K562 (cell line): ENCODE results near the gene MAP1A. TPM values are rescaled to one million over a fixed set of nuclear protein-coding genes. Genes with fewer than 3 reads are reported as not detected.
A peak's percentile ranks its signal among the peaks of the same experiment; 100 is the strongest.

Experiments
- ATAC-seq: fragments of 200-7000 bp; cut with Tn5 transposase; 3 replicates; pipeline ENCODE4 v1.9.1; 2020; ENCODE audit warnings: moderate library complexity
- BruUV-seq: library from RNA; stranded (reverse); fragments of 400-500 nt; replicated peaks from 2 replicates; lab custom pipeline; 2021; lab: Mats Ljungman, UMichigan
- CTCF ChIA-PET: fragments of 300-600 bp; formaldehyde crosslinking; extraction: SDS; loops from one replicate; lab custom pipeline; 2021; ENCODE audit warnings: low intra/inter-chr PET ratio; lab: Yijun Ruan, JAX
- POLR2A ChIA-PET: fragments of 300-600, 350-650 bp; sonication (Branson Sonifier 250); formaldehyde crosslinking; extraction: SDS; loops from one replicate; lab custom pipeline; 2021; ENCODE audit warnings: antibody characterized with exemption, inconsistent platforms; lab: Yijun Ruan, JAX
- DNase-seq, 4 experiments: peaks; one replicate each; pipeline versions ENCODE4 v3.0.0 to v3.0.0-alpha.2; 2011 to 2018; ENCODE audit warnings: low spot score in 3 of 4, mixed read lengths in 3 of 4; ENCODE audit errors: extremely low read depth in 1 of 4
- FAIRE-seq: peaks from 2 replicates; lab custom pipeline; 2011; peaks lifted over from hg19 to GRCh38; lab: Jason Lieb, UNC
- H2AFZ ChIP-seq: 2 replicates; pipeline ENCODE4 v1.6.0; 2011; ENCODE audit warnings: low read depth, low read length, control low read depth, inconsistent platforms
- H3K27ac ChIP-seq: fragments of 200-600 bp; 3 replicates; pipeline ENCODE4 v1.8.0; 2011; ENCODE audit warnings: low read depth, mild to moderate bottlenecking, control low read depth, inconsistent platforms, low read length, moderate library complexity, mixed read lengths; ENCODE audit errors: extremely low read depth
- H3K27me3 ChIP-seq, 2 experiments: fragments of 300-600 bp in 1 of 2; 2 replicates in 1 of 2; 3 replicates in 1 of 2; pipeline versions ENCODE4 v1.6.0 to v1.8.0; 2011; ENCODE audit warnings: inconsistent platforms in 2 of 2, low read length in 2 of 2, mild to moderate bottlenecking in 1 of 2, mixed read lengths in 1 of 2, moderate library complexity in 1 of 2; ENCODE audit not compliant: control insufficient read depth in 2 of 2, insufficient read depth in 2 of 2
- H3K36me3 ChIP-seq: fragments of 300-600 bp; 3 replicates; pipeline ENCODE4 v1.8.0; 2011; ENCODE audit warnings: mild to moderate bottlenecking, low read length, inconsistent platforms; ENCODE audit not compliant: control insufficient read depth, insufficient read depth
- H3K4me1 ChIP-seq, 2 experiments: fragments of 200-600 bp in 1 of 2; replicated peaks in 1 of 2; 2 replicates in 1 of 2; 3 replicates in 1 of 2; pipeline versions ENCODE4 v1.5.1 to v1.8.0; 2011; ENCODE audit warnings: inconsistent platforms in 2 of 2, low read length in 2 of 2, mild to moderate bottlenecking in 1 of 2, mixed read lengths in 1 of 2, moderate library complexity in 1 of 2; ENCODE audit not compliant: control insufficient read depth in 2 of 2, insufficient read depth in 2 of 2
- H3K4me2 ChIP-seq: 2 replicates; pipeline ENCODE4 v1.6.1; 2011; ENCODE audit warnings: low read length, control low read depth, inconsistent platforms, mixed read lengths; ENCODE audit not compliant: insufficient read depth
- H3K4me3 ChIP-seq: fragments of 200-600 bp; sonication (generic), shearing (Covaris generic); 2 replicates; pipeline ENCODE4 v1.5.1; 2016; ENCODE audit warnings: control low read depth, inconsistent platforms
- H3K79me2 ChIP-seq: fragments of 200-600 bp; 3 replicates; pipeline ENCODE4 v1.8.0; 2011; ENCODE audit warnings: low read length, inconsistent platforms; ENCODE audit not compliant: control insufficient read depth, insufficient read depth
- H3K9ac ChIP-seq, 2 experiments: 2 replicates each; pipeline versions ENCODE4 v1.6.0 to v1.6.1; 2011; ENCODE audit warnings: low read depth in 2 of 2, low read length in 2 of 2, control low read depth in 1 of 2, inconsistent platforms in 1 of 2, mild to moderate bottlenecking in 1 of 2, mixed read lengths in 1 of 2; ENCODE audit not compliant: insufficient read depth in 1 of 2
- H3K9me1 ChIP-seq: one replicate; pipeline ENCODE4 v1.6.0; 2011; ENCODE audit warnings: inconsistent platforms, mild to moderate bottlenecking, low read length, moderate library complexity; ENCODE audit not compliant: control insufficient read depth, insufficient read depth
- H3K9me3 ChIP-seq: replicated peaks from 2 replicates; pipeline ENCODE4 v1.5.1; 2011; ENCODE audit warnings: low read depth, low read length, inconsistent platforms; ENCODE audit not compliant: control insufficient read depth, insufficient read depth
- H4K20me1 ChIP-seq: replicated peaks from 2 replicates; pipeline ENCODE4 v1.6.1; 2011; ENCODE audit warnings: low read length, inconsistent platforms, mixed read lengths; ENCODE audit not compliant: control insufficient read depth, insufficient read depth
- ATF3 ChIP-seq, 2 experiments: fragments of 450-650 bp in 1 of 2; sonication (generic) in 1 of 2; formaldehyde crosslinking in 1 of 2; IDR thresholded peaks in 1 of 2; conservative IDR thresholded peaks in 1 of 2; 2 replicates each; pipeline versions ENCODE4 v1.6.1 to v1.8.1; 2016 to 2023; ENCODE audit warnings: mild to moderate bottlenecking in 2 of 2, moderate library complexity in 2 of 2, inconsistent platforms in 1 of 2, missing genetic modification reagents in 1 of 2
- FOXP1 ChIP-seq: sonication (generic); formaldehyde crosslinking; IDR thresholded peaks from 2 replicates; pipeline ENCODE4 v1.8.0; 2022; ENCODE audit warnings: mild to moderate bottlenecking, missing genetic modification reagents
- ID3 ChIP-seq, 2 experiments: fragments of 250-450 bp in 1 of 2; fragments of 450-650 bp in 1 of 2; sonication (Bioruptor Pico) in 1 of 2; IDR thresholded peaks; 2 replicates each; pipeline versions ENCODE4 v1.6.1 to v1.8.0; 2016 to 2021; ENCODE audit warnings: mild to moderate bottlenecking in 2 of 2, moderate library complexity in 2 of 2, missing compliant biosample characterization in 1 of 2, missing genetic modification characterization in 1 of 2
- MTA3 ChIP-seq: fragments of 450-650 bp; formaldehyde crosslinking; IDR thresholded peaks from 2 replicates; pipeline ENCODE4 v1.6.1; 2017; ENCODE audit warnings: mild to moderate bottlenecking, borderline replicate concordance
- RBBP5 ChIP-seq: fragments of 200-600 bp; sonication (generic); IDR thresholded peaks from 2 replicates; pipeline ENCODE4 v1.6.1; 2012; ENCODE audit warnings: borderline replicate concordance, mild to moderate bottlenecking, low read length, control low read depth, inconsistent platforms; ENCODE audit not compliant: insufficient read depth, poor library complexity, severe bottlenecking
- RREB1 ChIP-seq: fragments of 250-450 bp; sonication (Bioruptor Pico); IDR thresholded peaks from 2 replicates; pipeline ENCODE4 v1.4.0; 2020
- ZNF512 ChIP-seq: IDR thresholded peaks from 2 replicates; pipeline ENCODE4 v1.6.1; 2016; ENCODE audit warnings: missing genetic modification characterization, missing compliant biosample characterization
- WGBS: fragments of 100-300 bp; shearing (Covaris generic); methylation state at CpG from one replicate; pipeline ENCODE4 v1.1.6; 2016; ENCODE audit warnings: low coverage, mixed read lengths; ENCODE audit not compliant: insufficient coverage; ENCODE audit errors: missing lambda C conversion rate; 5-methylcytosine and 5-hydroxymethylcytosine counted together
- in situ Hi-C: fragments of 300-500 bp; cut with MboI; formaldehyde crosslinking; loops from 4 replicates; pipeline ENCODE4 v1.15.0; 2018; ENCODE audit warnings: inconsistent platforms, mixed read lengths
- intact Hi-C: fragments of 100-400 bp; cut with micrococcal nuclease; formaldehyde crosslinking; loops from 2 replicates; pipeline ENCODE4 v1.14.2; 2022
- polyA plus RNA-seq, 8 experiments: library from polyadenylated mRNA; depleted of rRNA in 4 of 8; stranded (reverse) in 5 of 8; unstranded in 3 of 8; fragments of >200 nt; fragmentation: Nextera tagmentation in 2 of 8; fragmentation: Illumina TruSeq in 1 of 8; extraction: Ambion mirVana in 2 of 8; extraction: Trizol in 1 of 8; gene quantifications; 2 replicates each; pipeline versions ENCODE4 v1.2.1 to v1.2.3, GENCODE V29; 2011 to 2014; ENCODE audit warnings: inconsistent platforms in 1 of 8, missing spikeins in 1 of 8
- total RNA-seq, 7 experiments: library from RNA; depleted of rRNA in 6 of 7; stranded (reverse); fragments of >200 nt in 6 of 7; fragmentation: Illumina TruSeq in 2 of 7; extraction: Trizol in 2 of 7; gene quantifications; 2 replicates each; pipeline versions ENCODE4 v1.2.1 to v1.2.3, GENCODE V29; 2011 to 2021; ENCODE audit warnings: low replicate concordance in 1 of 7

Gene MAP1A
- total and polyA plus RNA-seq, 9 of the 15 experiments (the other 6 are each of a cell fraction or from before 2014, with no cell fraction given) = 2.0 to 20.3 (median 7.3) TPM

GRCh38 chr15:43514241-43515057 is 3.0 kb upstream of the MAP1A start:
- no peaks in the 10 kb centered on the region; the same call in 2 of the 3 replicates for H3K36me3 ChIP-seq
- in situ Hi-C loops = no loop called here
- H3K27ac ChIP-seq = peak overlapping the region; percentile 50
- WGBS = 30% methylated on average over 4 of the region's 4 CpGs
- CTCF ChIA-PET = interaction anchor here (0.8 kb wide), 1 partner anchor 31 kb away, joined by 3 read pairs; no protein-coding TSS in a partner anchor
- no peaks in the 10 kb centered on the region for H3K9me1 ChIP-seq
- POLR2A ChIA-PET = interaction anchor here (0.6 to 9.1 kb wide), 9 partner anchors 8 to 262 kb away, joined by 3 to 63 read pairs (median 4); partner anchors contain the start of gene TP53BP1
- no TSS peak for BruUV-seq
- ATAC-seq = peak; percentile 14
- H3K4me1 ChIP-seq = peaks cover 54 to 64% of the 10 kb centered on the region in 2 experiments
- H3K4me2 ChIP-seq = peak overlapping the region; percentile 71
- no peaks in the 10 kb centered on the region for H3K27me3 ChIP-seq
- no peaks in the 10 kb centered on the region for H3K9me3 ChIP-seq
- DNase-seq = peak; percentile 55 to 91 (median 70)
- peaks cover 3% of the 10 kb centered on the region; the same call in 1 of the 2 replicates for H4K20me1 ChIP-seq
- peak overlapping the region in 1 of 2 experiments; percentile 22; a peak in 2 of 4 replicates for H3K9ac ChIP-seq
- peak overlapping the region; percentile 55 for H2AFZ ChIP-seq
- FAIRE-seq = peak; percentile 85
- intact Hi-C loops = loop anchor here (1.0 to 5.0 kb wide), 2 partner anchors 73 to 142 kb away; partner anchors contain the start of genes TUBGCP4 and ZSCAN29
- no peak overlapping the region for H3K4me3 ChIP-seq
- H3K79me2 ChIP-seq = peaks cover 21% of the 10 kb centered on the region; the same call in 2 of the 3 replicates
- TF ChIP-seq ATF3 (IDR thresholded peaks at IDR 0.05) (no peak), ATF3 (CRISPR knock-in tag; conservative IDR thresholded peaks at IDR 0.05) (no peak), FOXP1 (no peak), ZNF512 (tag) (no peak), RREB1 (CRISPR knock-in tag) (no peak), ID3 (CRISPR knock-in tag; IDR thresholded peaks at IDR 0.05) (no peak), ID3 (tag; IDR thresholded peaks at IDR 0.05) (no peak), RBBP5 (no peak), MTA3 (peak; percentile 40; the same call in 1 of the 2 replicates)
